DLD1 (cell line): ENCODE measurements around the gene NATD1.

Source experiments
- in situ Hi-C: cut with HindIII; loops from 2 replicates; pipeline ENCODE4 v1.10.0; 2017; ENCODE audit warnings: low sequenced_read_pairs

NATD1 gene

GRCh38 chr17:21252796-21253645, at the start of gene NATD1:
TSS of gene NATD1 (minus strand) at chr17:21253410. CDS start at chr17:21253264, 146 bp downstream.
- in situ Hi-C loops = no loop called here

- in situ Hi-C loops = no loop called here
Measured at GRCh38 chr17:21301593-21302550, 48.7 kb upstream of the NATD1 start.

- in situ Hi-C loops = no loop called here
Measured at GRCh38 chr17:21300601-21301571, 47.7 kb upstream of the NATD1 start.

- in situ Hi-C loops = no loop called here
Measured at GRCh38 chr17:21299981-21300600, 46.9 kb upstream of the NATD1 start.

- in situ Hi-C loops = no loop called here
Measured at GRCh38 chr17:21298983-21299519, 45.8 kb upstream of the NATD1 start.

GRCh38 chr17:21298056-21298982, 45.1 kb upstream of the NATD1 start:
- in situ Hi-C loops = no loop called here

GRCh38 chr17:21297597-21297996, 44.4 kb upstream of the NATD1 start:
- in situ Hi-C loops = no loop called here

GRCh38 chr17:21297026-21297520, 43.9 kb upstream of the NATD1 start:
- in situ Hi-C loops = no loop called here

GRCh38 chr17:21296097-21297025, 43.2 kb upstream of the NATD1 start:
- in situ Hi-C loops = no loop called here

- in situ Hi-C loops = no loop called here
Measured at GRCh38 chr17:21295036-21295952, 42.1 kb upstream of the NATD1 start.

GRCh38 chr17:21294321-21295035, 41.3 kb upstream of the NATD1 start:
- in situ Hi-C loops = no loop called here

GRCh38 chr17:21293831-21294210, 40.6 kb upstream of the NATD1 start:
- in situ Hi-C loops = no loop called here

- in situ Hi-C loops = no loop called here
Measured at GRCh38 chr17:21292867-21293830, 39.9 kb upstream of the NATD1 start.

GRCh38 chr17:21291862-21292261, 38.7 kb upstream of the NATD1 start:
- in situ Hi-C loops = no loop called here

GRCh38 chr17:21291357-21291756, 38.1 kb upstream of the NATD1 start:
- in situ Hi-C loops = no loop called here
